Stimulated activated CD8-positive, alpha-beta memory T cell treated with anti-CD3 and anti-CD28 coated beads, Interleukin-7, amount 100 ng/mL, for 48 hours (primary cell): Measurements from ENCODE around the gene TBCA.

Experiments used
- DNase-seq, 2 donors: peaks; one replicate each; pipeline ENCODE4 v3.0.0-alpha.2; 2020; ENCODE audit warnings: low read depth in 1 of 2; ENCODE audit errors: extremely low read depth in 1 of 2

Gene TBCA

GRCh38 chr5:77644371-77645157, 131.6 kb downstream of the TBCA start:
- DNase-seq, result no peak

DNA sequence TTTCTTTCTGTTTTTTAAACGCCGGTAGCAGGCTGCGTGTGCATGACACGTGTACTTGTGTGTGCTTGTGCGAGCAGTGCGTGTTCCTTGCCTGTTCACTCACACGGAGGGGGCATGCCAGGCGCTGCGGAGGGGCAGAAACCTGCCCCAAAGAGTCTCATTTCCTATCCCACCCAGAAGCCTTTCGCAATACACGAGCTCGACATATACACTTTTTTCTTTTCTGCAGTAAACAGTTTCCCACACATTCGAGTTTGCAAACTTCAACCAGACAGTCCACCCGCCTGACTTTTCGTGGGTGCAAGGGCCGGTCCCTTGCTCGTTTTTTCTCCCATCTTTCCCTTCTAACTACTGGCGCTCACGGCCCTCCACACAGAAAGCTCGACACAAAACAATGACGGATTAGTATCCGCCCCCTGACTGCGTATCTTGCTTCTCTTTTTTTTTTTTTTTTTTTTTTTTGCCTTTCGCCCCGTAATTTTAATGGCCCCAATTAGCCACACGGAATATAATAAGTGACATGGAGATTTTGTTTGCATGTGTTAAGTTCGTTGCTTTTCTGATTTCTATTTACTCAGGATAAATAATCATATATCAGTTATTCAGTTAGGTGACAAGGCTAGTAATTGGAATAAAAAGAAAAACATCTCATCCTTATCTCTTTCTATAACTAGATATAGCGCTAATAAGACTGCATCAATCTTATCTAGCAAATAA, 132.3 kb downstream of the TBCA start:
- no peak for DNase-seq

- no peak for DNase-seq
These were observed 133.1 kb downstream of the TBCA start for GRCh38 chr5:77642738-77643653.

DNA sequence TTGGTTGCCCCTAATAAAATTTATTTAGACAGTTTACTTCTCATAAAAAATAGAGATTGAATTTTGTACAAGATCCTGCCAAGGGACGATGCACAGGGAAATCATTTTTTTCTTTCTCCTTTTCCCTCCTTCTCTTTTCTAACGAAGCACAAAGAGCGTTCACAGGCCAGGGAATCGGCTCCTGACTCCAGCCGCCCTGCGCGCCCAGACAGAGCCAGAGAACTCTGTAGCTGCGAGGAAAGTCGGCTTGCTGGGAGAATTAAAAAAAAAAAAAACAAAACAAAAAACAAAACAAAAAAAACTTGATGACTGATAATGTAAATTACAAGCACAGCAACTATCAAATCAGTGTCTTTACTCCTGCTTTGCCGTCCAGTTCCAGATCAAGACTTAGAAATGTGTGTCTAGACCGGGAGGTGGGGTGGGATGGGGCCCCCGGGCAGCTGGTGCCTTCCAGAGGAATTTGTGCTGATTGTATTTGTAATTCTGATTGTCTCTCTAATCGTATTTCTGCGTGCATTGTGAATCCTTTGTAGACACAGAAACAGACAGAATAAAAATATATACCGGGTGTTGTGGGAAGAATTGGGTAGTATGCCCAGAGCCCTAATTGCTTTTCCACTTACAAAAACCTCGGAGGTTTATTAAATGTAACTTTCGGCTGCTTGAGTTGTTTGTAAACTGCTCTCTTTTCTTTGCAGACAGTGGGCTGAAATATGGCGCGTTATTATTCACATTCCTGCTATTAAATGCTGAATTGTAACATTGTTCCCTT, 134.0 kb downstream of the TBCA start:
- DNase-seq, result no peak

DNA sequence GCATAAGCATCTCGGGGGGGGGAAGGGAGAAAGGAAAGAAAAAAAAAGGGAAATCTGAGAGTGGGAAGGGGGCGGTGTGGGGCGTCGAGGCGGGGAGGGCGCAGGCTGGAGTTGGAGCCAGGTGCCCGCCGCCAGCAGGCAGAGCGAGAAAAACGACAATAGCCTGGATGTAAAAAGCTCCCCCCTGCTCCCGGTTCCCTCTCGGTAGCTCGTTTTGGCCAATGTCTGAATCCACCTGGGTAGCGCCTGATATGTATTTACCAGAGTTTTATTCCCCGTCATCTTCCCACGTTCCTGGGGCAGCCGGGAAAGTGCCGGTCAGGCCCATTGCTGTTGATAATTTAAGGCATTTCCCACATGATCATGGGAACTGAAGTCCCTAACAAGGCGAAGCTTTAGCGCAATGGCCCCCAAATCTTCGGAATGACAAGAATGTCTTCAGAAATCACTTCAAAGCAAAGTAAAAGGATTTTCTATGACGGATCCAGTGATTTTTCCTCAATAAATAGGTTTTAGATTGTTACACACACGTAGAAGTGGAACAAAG, 134.7 kb downstream of the TBCA start:
- no peak for DNase-seq
